ENCODE results near the gene AGBL2.

The AGBL2 gene

GRCh38 chr11:47724041-47724729 lies 9.0 kb upstream of the AGBL2 start:
- POLR2A ChIA-PET: no interaction called here
- CTCF ChIA-PET: no interaction called here
- no peak for DNase-seq (ENCODE audit: extremely low spot score)
- TF ChIP-seq TARDBP (IDR thresholded peaks at IDR 0.05): no peak

GRCh38 chr11:47723041-47723440 lies 7.9 kb upstream of the AGBL2 start:
- no peak for DNase-seq (ENCODE audit: extremely low spot score)
- TF ChIP-seq NFRKB (IDR thresholded peaks at IDR 0.05): no peak
- no peak for TF ChIP-seq FOXA1 (IDR thresholded peaks at IDR 0.05)
- TF ChIP-seq L3MBTL2 (conservative IDR thresholded peaks at IDR 0.05): no peak
- no peak for TF ChIP-seq FOXM1 (IDR thresholded peaks at IDR 0.05; ENCODE audit: borderline replicate concordance)
- no peak for TF ChIP-seq HDGF (IDR thresholded peaks at IDR 0.05; ENCODE audit: borderline replicate concordance)
- no peak for TF ChIP-seq SP1 (IDR thresholded peaks at IDR 0.05)
- no peak for TF ChIP-seq ELF4 (IDR thresholded peaks at IDR 0.05)
- CTCF ChIA-PET: no interaction called here
- POLR2A ChIA-PET: no interaction called here

GRCh38 chr11:47720651-47721050 lies 5.5 kb upstream of the AGBL2 start:
- no peak for DNase-seq (ENCODE audit: extremely low spot score)
- CTCF ChIA-PET: no interaction called here
- POLR2A ChIA-PET: no interaction called here
- TF ChIP-seq HDGF (IDR thresholded peaks at IDR 0.05; ENCODE audit: borderline replicate concordance) (no peak), CTBP1 (IDR thresholded peaks at IDR 0.05; ENCODE audit: borderline replicate concordance) (no peak), ELF4 (IDR thresholded peaks at IDR 0.05) (no peak), PKNOX1 (IDR thresholded peaks at IDR 0.05) (no peak), ZNF384 (IDR thresholded peaks at IDR 0.05) (no peak), L3MBTL2 (conservative IDR thresholded peaks at IDR 0.05) (no peak), FOXA1 (IDR thresholded peaks at IDR 0.05) (no peak), TARDBP (IDR thresholded peaks at IDR 0.05) (no peak), LEF1 (IDR thresholded peaks at IDR 0.05; ENCODE audit: borderline replicate concordance) (no peak), FOXM1 (IDR thresholded peaks at IDR 0.05; ENCODE audit: borderline replicate concordance) (no peak), BHLHE40 (IDR thresholded peaks at IDR 0.05; ENCODE audit: borderline replicate concordance) (no peak), NFRKB (IDR thresholded peaks at IDR 0.05) (no peak), FOXK2 (IDR thresholded peaks at IDR 0.05) (no peak), ARNT (IDR thresholded peaks at IDR 0.05) (no peak), SUZ12 (IDR thresholded peaks at IDR 0.05) (no peak), SP1 (IDR thresholded peaks at IDR 0.05) (no peak)

- POLR2A ChIA-PET: no interaction called here
- TF ChIP-seq SUZ12 (IDR thresholded peaks at IDR 0.05) (no peak), ARNT (IDR thresholded peaks at IDR 0.05) (no peak), FOXK2 (IDR thresholded peaks at IDR 0.05) (no peak), PKNOX1 (IDR thresholded peaks at IDR 0.05) (no peak), SP1 (IDR thresholded peaks at IDR 0.05) (no peak), BHLHE40 (IDR thresholded peaks at IDR 0.05; ENCODE audit: borderline replicate concordance) (no peak), L3MBTL2 (conservative IDR thresholded peaks at IDR 0.05) (no peak), FOXM1 (IDR thresholded peaks at IDR 0.05; ENCODE audit: borderline replicate concordance) (no peak), NFRKB (IDR thresholded peaks at IDR 0.05) (no peak), CTBP1 (IDR thresholded peaks at IDR 0.05; ENCODE audit: borderline replicate concordance) (no peak), FOXA1 (IDR thresholded peaks at IDR 0.05) (no peak)
- CTCF ChIA-PET: no interaction called here
- no peak for DNase-seq (ENCODE audit: extremely low spot score)
These were observed 1.5 kb upstream of the AGBL2 start for GRCh38 chr11:47716692-47717091.

- CTCF ChIA-PET: no interaction called here
- no peak for DNase-seq (ENCODE audit: extremely low spot score)
- POLR2A ChIA-PET: no interaction called here
- TF ChIP-seq FOXM1 (IDR thresholded peaks at IDR 0.05; ENCODE audit: borderline replicate concordance): no peak
- no peak for TF ChIP-seq SUZ12 (IDR thresholded peaks at IDR 0.05)
- no peak for TF ChIP-seq TARDBP (IDR thresholded peaks at IDR 0.05)
- no peak for TF ChIP-seq ZNF384 (IDR thresholded peaks at IDR 0.05)
- TF ChIP-seq PKNOX1 (IDR thresholded peaks at IDR 0.05): no peak
These were observed 551 bp downstream of the AGBL2 start for GRCh38 chr11:47714554-47715081.

GRCh38 chr11:47711816-47712215 lies 3.4 kb downstream of the AGBL2 start:
- TF ChIP-seq CTBP1 (IDR thresholded peaks at IDR 0.05; ENCODE audit: borderline replicate concordance): no peak
- TF ChIP-seq FOXK2 (IDR thresholded peaks at IDR 0.05): no peak
- TF ChIP-seq SUZ12 (IDR thresholded peaks at IDR 0.05): no peak
- no peak for TF ChIP-seq ZNF384 (IDR thresholded peaks at IDR 0.05)
- TF ChIP-seq TARDBP (IDR thresholded peaks at IDR 0.05): no peak
- TF ChIP-seq PKNOX1 (IDR thresholded peaks at IDR 0.05): no peak
- no peak for TF ChIP-seq FOXA1 (IDR thresholded peaks at IDR 0.05)
- TF ChIP-seq BHLHE40 (IDR thresholded peaks at IDR 0.05; ENCODE audit: borderline replicate concordance): no peak
- TF ChIP-seq NFRKB (IDR thresholded peaks at IDR 0.05): no peak
- TF ChIP-seq FOXM1 (IDR thresholded peaks at IDR 0.05; ENCODE audit: borderline replicate concordance): no peak
- TF ChIP-seq ARNT (IDR thresholded peaks at IDR 0.05): no peak
- TF ChIP-seq L3MBTL2 (conservative IDR thresholded peaks at IDR 0.05): no peak
- no peak for TF ChIP-seq SP1 (IDR thresholded peaks at IDR 0.05)
- TF ChIP-seq ELF4 (IDR thresholded peaks at IDR 0.05): no peak
- no peak for TF ChIP-seq HDGF (IDR thresholded peaks at IDR 0.05; ENCODE audit: borderline replicate concordance)
- no peak for TF ChIP-seq LEF1 (IDR thresholded peaks at IDR 0.05; ENCODE audit: borderline replicate concordance)
- ChIA-PET POLR2A (no interaction called here), CTCF (interaction anchor here (0.6 kb wide), 1 partner anchor 82 kb away, joined by 5 read pairs; no protein-coding TSS in a partner anchor)
- no peak for DNase-seq (ENCODE audit: extremely low spot score)

All from HEK293T (cell line).